Measurements from ENCODE around the gene ZBTB16. TPM values are rescaled to one million over a fixed set of nuclear protein-coding genes. Genes with fewer than 3 reads are reported as not detected.

ZBTB16 gene
- total RNA-seq, 3 donors from 2014 or later = 236 to 358 (median 271) TPM

DNA sequence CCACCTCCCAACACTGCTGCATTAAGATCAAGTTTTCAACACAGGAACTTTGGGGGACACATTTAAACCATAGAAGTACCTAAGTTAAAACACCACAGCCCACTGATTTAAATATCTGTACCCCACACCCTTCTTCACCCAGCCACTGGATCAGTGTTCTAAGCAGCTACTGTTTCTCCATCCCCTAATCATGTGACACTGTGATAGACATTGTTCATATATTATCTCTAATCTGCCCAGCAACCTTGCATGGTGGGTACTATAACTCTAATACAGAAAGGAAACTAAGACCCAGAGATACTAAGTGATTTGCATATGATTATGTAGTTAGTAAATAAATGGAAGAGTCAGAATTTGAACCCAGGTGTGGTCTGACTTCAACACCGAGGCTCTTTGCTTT is 166.2 kb downstream of the ZBTB16 start:
- no peak overlapping the region for H3K4me3 ChIP-seq
- no peaks in the 10 kb centered on the region for H3K9me3 ChIP-seq
- H3K4me1 ChIP-seq = no peaks in the 10 kb centered on the region
- intact Hi-C loops (cut with DNase I; ENCODE audit: low total_unique reads) = no loop called here
- TF ChIP-seq POLR2A (IDR thresholded peaks at IDR 0.05) = no peak
- no peak for TF ChIP-seq POLR2AphosphoS5 (IDR thresholded peaks at IDR 0.05)
- TF ChIP-seq, protein P1, sequence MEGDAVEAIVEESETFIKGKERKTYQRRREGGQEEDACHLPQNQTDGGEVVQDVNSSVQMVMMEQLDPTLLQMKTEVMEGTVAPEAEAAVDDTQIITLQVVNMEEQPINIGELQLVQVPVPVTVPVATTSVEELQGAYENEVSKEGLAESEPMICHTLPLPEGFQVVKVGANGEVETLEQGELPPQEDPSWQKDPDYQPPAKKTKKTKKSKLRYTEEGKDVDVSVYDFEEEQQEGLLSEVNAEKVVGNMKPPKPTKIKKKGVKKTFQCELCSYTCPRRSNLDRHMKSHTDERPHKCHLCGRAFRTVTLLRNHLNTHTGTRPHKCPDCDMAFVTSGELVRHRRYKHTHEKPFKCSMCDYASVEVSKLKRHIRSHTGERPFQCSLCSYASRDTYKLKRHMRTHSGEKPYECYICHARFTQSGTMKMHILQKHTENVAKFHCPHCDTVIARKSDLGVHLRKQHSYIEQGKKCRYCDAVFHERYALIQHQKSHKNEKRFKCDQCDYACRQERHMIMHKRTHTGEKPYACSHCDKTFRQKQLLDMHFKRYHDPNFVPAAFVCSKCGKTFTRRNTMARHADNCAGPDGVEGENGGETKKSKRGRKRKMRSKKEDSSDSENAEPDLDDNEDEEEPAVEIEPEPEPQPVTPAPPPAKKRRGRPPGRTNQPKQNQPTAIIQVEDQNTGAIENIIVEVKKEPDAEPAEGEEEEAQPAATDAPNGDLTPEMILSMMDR (IDR thresholded peaks at IDR 0.05) = no peak
- DNase-seq (ENCODE audit: low spot score in 2 of 2) = no peak
- no peaks in the 10 kb centered on the region for H3K27me3 ChIP-seq
- H3K27ac ChIP-seq = no peak overlapping the region
- H3K36me3 ChIP-seq = no peaks in the 10 kb centered on the region

DNA sequence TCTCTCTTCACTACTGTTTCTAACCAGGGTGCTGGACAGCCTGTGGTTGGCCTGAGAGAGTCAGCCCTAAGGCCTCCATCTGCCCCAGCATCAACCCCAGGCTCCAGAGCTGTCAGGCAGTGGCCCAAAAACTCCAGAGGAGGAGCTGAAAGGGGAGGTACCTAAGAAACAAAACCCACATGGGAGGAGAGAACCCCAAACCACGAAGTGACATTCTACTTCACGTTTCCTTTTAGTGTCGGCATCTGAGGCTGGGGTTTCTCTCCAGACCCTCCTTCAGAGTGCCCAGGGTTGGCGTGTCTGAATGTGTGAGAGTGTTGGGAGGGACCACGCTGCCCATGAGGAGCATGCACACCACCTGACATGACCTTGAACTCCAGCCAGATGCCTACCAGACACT is 166.8 kb downstream of the ZBTB16 start:
- TF ChIP-seq POLR2AphosphoS5 (IDR thresholded peaks at IDR 0.05) (no peak), POLR2A (IDR thresholded peaks at IDR 0.05) (no peak)
- TF ChIP-seq, protein P1 (IDR thresholded peaks at IDR 0.05) = no peak
- Histone ChIP-seq H3K27me3 (no peaks in the 10 kb centered on the region), H3K36me3 (no peaks in the 10 kb centered on the region), H3K4me1 (no peaks in the 10 kb centered on the region), H3K4me3 (no peak overlapping the region), H3K9me3 (no peaks in the 10 kb centered on the region), H3K27ac (no peak overlapping the region)
- intact Hi-C loops (cut with DNase I; ENCODE audit: low total_unique reads) = no loop called here
- DNase-seq (ENCODE audit: low spot score in 2 of 2) = no peak

DNA sequence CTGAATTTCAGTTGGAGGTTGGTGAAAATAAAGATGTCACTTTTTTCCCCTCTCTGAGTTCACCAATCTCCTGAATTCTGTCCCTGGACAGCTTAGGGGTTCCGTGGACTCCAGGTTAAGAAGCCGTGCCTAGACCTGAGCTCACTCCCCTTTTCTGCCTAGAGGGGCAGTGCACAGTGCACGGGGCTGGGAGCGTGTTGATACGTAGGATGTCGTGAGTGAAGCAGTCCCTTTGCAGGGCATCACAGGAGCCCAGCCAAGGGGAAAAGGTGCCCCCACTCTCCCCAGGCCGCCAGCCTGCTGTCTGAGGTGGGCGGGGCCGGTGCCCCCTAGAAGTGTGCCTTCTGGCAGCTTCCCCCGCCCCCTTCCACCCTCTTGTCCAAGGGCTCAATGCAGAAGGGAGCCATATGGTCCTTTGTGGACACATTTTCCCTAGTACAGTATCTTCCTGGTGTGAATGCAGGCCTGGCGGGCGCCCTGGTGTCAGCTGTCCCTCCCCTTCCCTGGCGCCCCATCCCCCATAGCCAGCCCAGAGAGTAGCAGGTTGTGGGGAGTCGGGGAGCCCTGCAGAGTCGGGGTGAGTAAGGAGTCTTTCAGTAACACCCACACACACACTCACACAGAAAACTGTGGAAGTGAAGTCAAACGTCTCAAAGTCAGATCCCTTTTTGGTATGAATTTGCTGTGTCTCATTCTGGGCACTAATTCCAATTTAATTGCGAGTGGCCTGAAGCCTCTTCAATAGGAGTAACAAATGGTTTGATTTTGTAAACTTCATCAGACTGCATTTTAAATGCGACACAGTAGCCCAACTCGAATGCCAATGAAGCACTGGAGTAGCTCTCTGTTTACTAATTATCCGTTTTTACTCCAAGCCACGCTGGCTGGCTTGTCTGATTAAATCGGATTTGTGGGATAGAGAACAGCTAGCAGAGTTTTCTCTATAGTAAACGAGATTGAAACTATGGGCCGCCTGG is 169.2 kb downstream of the ZBTB16 start:
- no peak for DNase-seq (ENCODE audit: low spot score in 2 of 2)
- Histone ChIP-seq H3K4me1 (no peaks in the 10 kb centered on the region), H3K4me3 (peak overlapping the region in 1 of 3 donors; percentile 32), H3K27ac (peak overlapping the region in 1 of 2 donors; percentile 16), H3K27me3 (no peaks in the 10 kb centered on the region), H3K36me3 (no peaks in the 10 kb centered on the region), H3K9me3 (no peaks in the 10 kb centered on the region)
- intact Hi-C loops (cut with DNase I; ENCODE audit: low total_unique reads) = no loop called here
- TF ChIP-seq, protein P1 (IDR thresholded peaks at IDR 0.05) = no peak
- TF ChIP-seq POLR2AphosphoS5 (IDR thresholded peaks at IDR 0.05) = no peak
- no peak for TF ChIP-seq POLR2A (IDR thresholded peaks at IDR 0.05)

DNA sequence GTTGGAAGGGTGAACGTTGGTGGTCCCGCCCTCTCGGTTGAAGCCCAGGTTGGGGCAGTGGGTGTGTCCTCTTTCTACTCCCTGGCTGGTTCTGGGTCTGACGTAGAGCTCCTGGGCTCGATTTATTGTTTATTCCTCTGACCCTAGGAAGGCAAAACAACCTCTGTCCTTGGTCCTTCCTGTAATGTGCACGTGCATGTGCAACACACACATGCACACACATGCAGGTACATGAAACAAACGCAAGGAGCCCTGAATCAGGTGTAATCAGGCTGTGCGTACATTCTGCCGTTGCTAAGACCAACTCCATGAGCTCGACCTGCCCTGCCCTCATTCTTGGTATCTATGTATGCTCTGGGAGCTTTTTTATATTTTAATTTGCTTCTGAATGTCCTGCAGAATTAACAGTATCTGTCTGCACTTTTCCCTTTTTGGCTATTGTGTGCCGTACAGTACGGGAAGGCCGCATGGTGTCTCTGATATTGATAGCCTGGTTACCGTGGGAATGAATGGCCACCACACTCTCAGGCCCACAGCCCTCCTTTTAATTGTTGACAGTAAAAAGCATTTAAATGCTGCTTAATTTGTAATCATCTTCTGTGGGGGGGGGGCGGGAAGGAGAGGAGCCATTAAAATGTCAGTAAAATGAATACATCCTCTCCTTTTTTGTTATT is 170.7 kb downstream of the ZBTB16 start:
- no peaks in the 10 kb centered on the region for H3K27me3 ChIP-seq
- intact Hi-C loops (cut with DNase I; ENCODE audit: low total_unique reads) = no loop called here
- no peak overlapping the region for H3K4me3 ChIP-seq
- H3K4me1 ChIP-seq = no peaks in the 10 kb centered on the region
- no peak overlapping the region for H3K27ac ChIP-seq
- no peak for DNase-seq (ENCODE audit: low spot score in 2 of 2)
- H3K9me3 ChIP-seq = no peaks in the 10 kb centered on the region
- no peak for TF ChIP-seq POLR2A (IDR thresholded peaks at IDR 0.05)
- TF ChIP-seq, protein P1 (IDR thresholded peaks at IDR 0.05) = no peak
- no peak for TF ChIP-seq POLR2AphosphoS5 (IDR thresholded peaks at IDR 0.05)
- no peaks in the 10 kb centered on the region for H3K36me3 ChIP-seq
